OCI-LY1 (cell line): Measurements from ENCODE around the gene IFT25.

Experiments used
- H2AFZ ChIP-seq: fragments of 200-600 bp; sonication (generic), shearing (Covaris generic); 2 replicates; pipeline ENCODE4 v1.6.0; 2014; ENCODE audit warnings: antibody characterized with exemption, mild to moderate bottlenecking, low read length
- H3F3A ChIP-seq: fragments of 200-600 bp; sonication (generic), shearing (Covaris generic); 2 replicates; pipeline ENCODE4 v1.6.0; 2014; ENCODE audit warnings: mild to moderate bottlenecking, antibody characterized with exemption, low read length, moderate library complexity; ENCODE audit not compliant: insufficient read depth
- H3K27ac ChIP-seq: fragments of 200-600 bp; sonication (generic); 2 replicates; pipeline ENCODE4 v1.5.1; 2014; ENCODE audit warnings: low read length, mixed run types, mild to moderate bottlenecking, low read depth; ENCODE audit not compliant: poor library complexity, severe bottlenecking
- H3K27me3 ChIP-seq: fragments of 200-600 bp; sonication (generic); 2 replicates; pipeline ENCODE4 v1.6.0; 2014; ENCODE audit warnings: antibody characterized with exemption, mild to moderate bottlenecking, low read length, moderate library complexity; ENCODE audit not compliant: insufficient read depth
- H3K36me3 ChIP-seq: fragments of 200-600 bp; sonication (generic); 2 replicates; pipeline ENCODE4 v1.6.1; 2014; ENCODE audit warnings: mild to moderate bottlenecking, antibody characterized with exemption, low read length, moderate library complexity, mixed read lengths; ENCODE audit not compliant: insufficient read depth
- H3K4me1 ChIP-seq: fragments of 200-600 bp; sonication (generic); 2 replicates; pipeline ENCODE4 v1.5.1; 2014; ENCODE audit warnings: mild to moderate bottlenecking, low read length, moderate library complexity; ENCODE audit not compliant: insufficient read depth, severe bottlenecking
- H3K4me2 ChIP-seq: fragments of 200-600 bp; sonication (generic), shearing (Covaris generic); 2 replicates; pipeline ENCODE4 v1.6.1; 2014; ENCODE audit warnings: low read length
- H3K4me3 ChIP-seq: fragments of 200-600 bp; sonication (generic); 2 replicates; pipeline ENCODE4 v1.5.1; 2014; ENCODE audit warnings: low read length, low read depth, mild to moderate bottlenecking, mixed read lengths; ENCODE audit not compliant: poor library complexity, severe bottlenecking
- H3K79me2 ChIP-seq: fragments of 200-600 bp; shearing (Covaris generic); 2 replicates; pipeline ENCODE4 v1.6.1; 2016; ENCODE audit warnings: mixed run types, low read length, mixed read lengths; ENCODE audit not compliant: insufficient read depth
- H3K9ac ChIP-seq: fragments of 200-600 bp; sonication (generic), shearing (Covaris generic); 2 replicates; pipeline ENCODE4 v1.6.1; 2014; ENCODE audit warnings: mild to moderate bottlenecking, low read length, mixed read lengths
- H3K9me2 ChIP-seq: fragments of 200-600 bp; sonication (generic), shearing (Covaris generic); 2 replicates; pipeline ENCODE4 v1.6.1; 2014; ENCODE audit warnings: low read depth, mild to moderate bottlenecking, low read length, mixed read lengths
- H3K9me3 ChIP-seq: fragments of 200-600 bp; shearing (Covaris generic); 2 replicates; pipeline ENCODE4 v1.6.1; 2014; ENCODE audit warnings: low read length, mixed read lengths
- H4K20me1 ChIP-seq: fragments of 200-600 bp; sonication (generic), shearing (Covaris generic); 2 replicates; pipeline ENCODE4 v1.6.0; 2016; ENCODE audit warnings: mild to moderate bottlenecking, low read length; ENCODE audit not compliant: insufficient read depth
- CTCF ChIP-seq: fragments of 200-600 bp; sonication (generic), shearing (Covaris generic); IDR thresholded peaks from 2 replicates; pipeline ENCODE4 v1.5.1; 2017; ENCODE audit warnings: mild to moderate bottlenecking, antibody characterized with exemption, low read length, moderate library complexity, mixed read lengths
- EZH2 ChIP-seq: fragments of 200-600 bp; sonication (generic), shearing (Covaris generic); IDR thresholded peaks from 2 replicates; pipeline ENCODE4 v1.8.0; 2017; ENCODE audit warnings: borderline replicate concordance, mixed run types, mild to moderate bottlenecking, antibody characterized with exemption, low read length, moderate library complexity, mixed read lengths

Gene IFT25

DNA sequence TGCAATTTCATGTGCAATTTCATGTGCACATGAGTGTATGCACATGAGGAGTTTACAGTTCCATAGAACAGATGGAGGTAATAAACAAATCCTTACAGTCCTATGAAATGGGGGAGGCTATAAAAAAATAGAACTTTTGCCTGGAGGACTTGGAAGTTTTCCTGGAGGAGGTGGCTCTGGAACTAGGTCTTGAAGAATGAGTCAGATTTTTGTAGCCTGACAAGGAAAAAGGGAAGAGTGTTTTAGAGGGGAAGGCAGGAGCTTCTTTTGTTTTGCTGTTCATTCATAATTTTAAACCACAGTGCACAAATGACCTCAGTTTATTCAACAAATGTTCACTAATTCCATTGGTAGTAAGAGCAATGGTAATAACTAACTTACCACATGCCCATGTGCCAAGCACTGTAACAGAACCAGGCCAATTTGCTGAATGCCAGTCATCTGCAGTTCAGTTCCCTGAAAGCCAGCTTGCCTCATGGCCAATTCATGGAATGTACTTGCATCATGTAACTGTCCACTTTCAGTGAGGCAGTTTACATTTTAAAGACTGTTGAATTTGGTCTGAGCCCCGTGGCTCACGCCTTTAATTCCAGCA is 48.8 kb downstream of the IFT25 start:
- Histone ChIP-seq H3K9me3 (no peaks in the 10 kb centered on the region), H3K4me2 (no peak overlapping the region), H3K27ac (no peak overlapping the region), H3K9me2 (no peaks in the 10 kb centered on the region), H3F3A (no peaks in the 10 kb centered on the region), H2AFZ (no peak overlapping the region), H3K4me3 (no peak overlapping the region), H3K9ac (no peak overlapping the region), H3K79me2 (no peaks in the 10 kb centered on the region), H4K20me1 (no peaks in the 10 kb centered on the region), H3K4me1 (peaks cover 5% of the 10 kb centered on the region), H3K27me3 (no peaks in the 10 kb centered on the region), H3K36me3 (no peaks in the 10 kb centered on the region)
- TF ChIP-seq EZH2 = no peak
- TF ChIP-seq CTCF = no peak

DNA sequence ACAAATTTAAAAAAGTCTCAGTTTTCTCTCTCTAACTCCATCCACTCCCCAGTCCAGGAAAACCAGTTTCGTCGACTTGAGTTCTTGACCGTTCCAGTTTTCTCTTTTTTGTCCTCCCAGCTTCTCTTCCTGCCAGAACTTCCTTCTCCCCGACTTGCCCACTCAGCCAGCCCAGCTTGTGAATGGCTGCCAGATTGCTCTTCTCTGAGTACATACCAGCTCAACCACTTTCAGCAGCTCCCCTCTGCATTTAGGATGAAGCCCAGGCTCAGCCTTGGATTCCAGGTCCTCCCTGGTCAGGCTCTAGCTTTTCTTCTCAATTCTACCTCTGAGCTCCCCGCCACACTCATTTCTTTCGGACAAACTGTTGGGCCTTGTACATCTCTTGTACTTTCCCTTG is 50.1 kb downstream of the IFT25 start:
- Histone ChIP-seq H3F3A (no peaks in the 10 kb centered on the region), H3K27me3 (no peaks in the 10 kb centered on the region), H3K4me2 (no peak overlapping the region), H3K9me2 (no peaks in the 10 kb centered on the region), H3K4me1 (peaks cover 8% of the 10 kb centered on the region), H3K9me3 (no peaks in the 10 kb centered on the region), H3K79me2 (no peaks in the 10 kb centered on the region), H2AFZ (no peak overlapping the region), H3K4me3 (no peak overlapping the region), H3K27ac (no peak overlapping the region), H4K20me1 (no peaks in the 10 kb centered on the region), H3K9ac (no peak overlapping the region), H3K36me3 (no peaks in the 10 kb centered on the region)
- TF ChIP-seq EZH2 (no peak), CTCF (no peak)

DNA sequence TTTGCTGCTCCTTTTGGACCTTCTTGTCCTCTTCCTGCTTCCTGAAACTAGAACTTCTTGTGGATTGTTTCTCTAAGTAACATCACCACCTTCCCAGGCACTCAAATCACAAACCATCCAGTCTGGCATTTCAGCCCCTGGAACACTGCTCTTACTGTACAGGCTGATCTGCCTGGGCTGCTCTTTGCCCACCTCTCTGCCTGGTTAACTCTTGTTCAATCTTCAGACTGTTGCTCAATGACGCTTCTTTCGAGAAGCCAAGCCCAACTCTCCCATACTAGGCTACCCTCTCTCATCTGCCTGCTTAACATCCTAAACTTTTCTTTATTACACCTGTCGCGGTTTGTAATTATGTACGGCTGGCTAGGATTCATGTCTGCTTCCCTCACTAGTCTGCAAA is 50.9 kb downstream of the IFT25 start:
- H3K9ac ChIP-seq = no peak overlapping the region
- no peaks in the 10 kb centered on the region for H3K36me3 ChIP-seq
- no peak overlapping the region for H3K27ac ChIP-seq
- no peaks in the 10 kb centered on the region for H3F3A ChIP-seq
- no peaks in the 10 kb centered on the region for H4K20me1 ChIP-seq
- TF ChIP-seq EZH2 (no peak), CTCF (no peak)
- H3K4me3 ChIP-seq = no peak overlapping the region
- no peaks in the 10 kb centered on the region for H3K9me2 ChIP-seq
- H3K27me3 ChIP-seq = no peaks in the 10 kb centered on the region
- no peaks in the 10 kb centered on the region for H3K79me2 ChIP-seq
- H2AFZ ChIP-seq = no peak overlapping the region
- no peak overlapping the region for H3K4me2 ChIP-seq
- no peaks in the 10 kb centered on the region for H3K9me3 ChIP-seq
- H3K4me1 ChIP-seq = peaks cover 15% of the 10 kb centered on the region
